Panc1 (cell line): ENCODE data around the gene SRGAP2B. TPM values are rescaled to one million over a fixed set of nuclear protein-coding genes. Genes with fewer than 3 reads are reported as not detected.
"Not testable (repeated sequence)": the region's sequence is repeated elsewhere in the genome, so short reads cannot be mapped to it uniquely, and the experiment has no call there.

Source experiments
- ATAC-seq: fragments of 200-7000 bp; cut with Tn5 transposase; 2 replicates; pipeline ENCODE4 v1.9.1; 2020; ENCODE audit warnings: mild to moderate bottlenecking, moderate library complexity
- BruUV-seq: library from RNA; stranded (reverse); fragments of 400-500 nt; replicated peaks from 2 replicates; lab custom pipeline; 2021; lab: Mats Ljungman, UMichigan
- CTCF ChIA-PET: fragments of 300-600 bp; sonication (Branson Sonifier 250); formaldehyde crosslinking; loops from one replicate; lab custom pipeline; 2022; ENCODE audit warnings: antibody characterized with exemption; lab: Charles Lee
- POLR2A ChIA-PET: fragments of 300-600 bp; sonication (Branson Sonifier 250); formaldehyde crosslinking; loops from one replicate; lab custom pipeline; 2022; ENCODE audit warnings: antibody characterized with exemption; lab: Charles Lee
- DNase-seq: peaks from one replicate; pipeline ENCODE4 v3.0.0-alpha.2; 2010; ENCODE audit warnings: low read depth, low spot score
- H3K27ac ChIP-seq: 2 replicates; pipeline ENCODE4 v1.5.1; 2011; ENCODE audit warnings: mild to moderate bottlenecking, low read length, inconsistent platforms
- H3K27me3 ChIP-seq: fragments of 200-500 bp; sonication (Bioruptor generic); 2 replicates; pipeline ENCODE4 v1.6.0; 2014; ENCODE audit warnings: low read length, inconsistent platforms; ENCODE audit not compliant: control insufficient read depth, insufficient read depth
- H3K36me3 ChIP-seq: fragments of 200-500 bp; sonication (Bioruptor generic); 2 replicates; pipeline ENCODE4 v1.5.1; 2014; ENCODE audit warnings: inconsistent platforms, mild to moderate bottlenecking, low read length, moderate library complexity; ENCODE audit not compliant: control insufficient read depth, insufficient read depth
- H3K4me1 ChIP-seq: 2 replicates; pipeline ENCODE4 v1.5.1; 2011; ENCODE audit warnings: inconsistent platforms, mild to moderate bottlenecking, low read length, moderate library complexity; ENCODE audit not compliant: control insufficient read depth, insufficient read depth
- H3K4me3 ChIP-seq, 2 experiments: 2 replicates each; pipeline ENCODE4 v1.5.1; 2011 to 2012; ENCODE audit warnings: low read depth in 2 of 2, low read length in 2 of 2, mild to moderate bottlenecking in 2 of 2, inconsistent platforms in 1 of 2, moderate library complexity in 1 of 2
- H3K9me3 ChIP-seq: fragments of 200-500 bp; sonication (Bioruptor generic); 2 replicates; pipeline ENCODE4 v1.5.1; 2014; ENCODE audit warnings: low read depth, mild to moderate bottlenecking, inconsistent platforms, low read length, moderate library complexity; ENCODE audit not compliant: control insufficient read depth, insufficient read depth
- in situ Hi-C: cut with HindIII; loops from 2 replicates; pipeline ENCODE4 v1.10.0; 2016; ENCODE audit warnings: low sequenced_read_pairs, low pct_unique_long_range_greater_than_20kb
- intact Hi-C: fragments of 100-400 bp; cut with micrococcal nuclease; formaldehyde crosslinking; loops from one replicate; pipeline ENCODE4 v1.10.0; 2022; ENCODE audit not compliant: unreplicated experiment
- total RNA-seq: library from RNA; stranded (reverse); gene quantifications from one replicate; pipeline ENCODE4 v1.2.1, GENCODE V29; 2021; ENCODE audit not compliant: unreplicated experiment

Gene SRGAP2B
- total RNA-seq, 1 experiment from 2014 or later = 42.4 TPM

DNA sequence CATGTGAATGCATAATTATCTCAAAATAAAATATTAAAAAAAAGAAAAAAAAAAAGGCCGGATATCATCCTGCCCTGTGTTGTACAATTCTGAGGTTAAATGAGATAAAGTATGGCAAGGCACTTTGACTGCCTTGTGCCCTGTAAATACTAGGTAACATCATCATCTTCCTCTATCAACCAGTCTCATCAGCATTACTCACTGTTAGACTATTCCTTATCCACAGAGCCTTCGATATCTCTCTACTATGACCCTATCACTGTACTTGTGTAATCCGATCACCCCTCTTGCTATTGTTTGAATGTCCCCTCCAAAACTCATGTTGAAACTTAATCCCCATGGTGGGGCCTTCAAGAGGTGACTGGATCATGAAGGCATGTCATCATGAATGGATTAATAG is 18.3 kb downstream of the SRGAP2B start:
- H3K27me3 ChIP-seq, H3K36me3 ChIP-seq, CTCF ChIA-PET, POLR2A ChIA-PET, H3K9me3 ChIP-seq, H3K4me3 ChIP-seq, in situ Hi-C loops, ATAC-seq, H3K27ac ChIP-seq, DNase-seq, BruUV-seq, H3K4me1 ChIP-seq, intact Hi-C loops: not testable (repeated sequence)

DNA sequence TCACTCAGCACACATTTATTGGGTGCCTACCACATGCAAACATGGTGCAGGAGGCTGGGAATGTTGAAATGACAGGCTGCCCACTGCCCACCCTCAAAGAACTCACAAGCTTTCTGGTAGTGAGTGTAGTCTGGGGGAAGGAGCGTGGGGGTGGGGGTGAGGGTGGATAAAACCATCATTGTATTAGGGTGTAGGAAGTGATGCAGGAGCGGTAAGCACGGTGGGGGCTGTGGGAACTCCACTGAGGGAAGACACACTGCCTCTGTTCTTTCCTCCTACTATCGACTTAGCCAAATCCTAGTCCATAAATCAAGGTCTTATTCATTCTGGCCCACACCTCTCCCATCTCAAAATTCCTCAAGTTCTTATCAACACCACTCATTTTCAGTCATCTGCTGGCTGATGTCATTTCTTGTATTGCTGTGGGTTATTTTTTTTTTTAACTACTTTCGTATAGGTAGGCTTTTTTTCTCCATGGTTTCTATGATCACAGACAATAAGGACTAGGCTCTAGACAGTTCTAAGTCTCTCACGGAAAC is 21.0 kb downstream of the SRGAP2B start:
- BruUV-seq, in situ Hi-C loops: not testable (repeated sequence)

DNA sequence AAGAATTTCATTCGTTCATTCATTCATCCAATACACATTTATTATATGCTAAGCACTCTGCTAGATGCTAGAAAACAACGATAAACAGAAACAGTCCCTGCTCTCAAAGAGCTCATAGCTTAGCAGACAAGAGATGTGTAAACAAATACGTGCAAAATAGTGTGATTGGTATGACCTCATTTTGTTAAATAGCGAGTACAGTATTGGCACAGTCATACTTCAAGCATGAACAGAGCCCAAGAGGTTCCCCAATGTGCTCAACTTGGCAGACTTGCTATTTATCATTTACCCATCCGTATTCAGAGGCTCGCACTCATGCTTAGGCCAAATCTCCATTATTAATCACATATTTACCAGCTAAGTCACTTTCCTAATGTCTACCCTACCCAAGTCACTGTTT is 23.6 kb downstream of the SRGAP2B start:
- H3K9me3 ChIP-seq, H3K27ac ChIP-seq, H3K27me3 ChIP-seq, CTCF ChIA-PET, BruUV-seq, in situ Hi-C loops, intact Hi-C loops, H3K4me3 ChIP-seq, H3K36me3 ChIP-seq, H3K4me1 ChIP-seq, ATAC-seq, DNase-seq, POLR2A ChIA-PET: not testable (repeated sequence)

More for the DNA sequence above, 21.0 kb downstream of the SRGAP2B start:
- H3K36me3 ChIP-seq, H3K9me3 ChIP-seq, POLR2A ChIA-PET, H3K27ac ChIP-seq, DNase-seq, ATAC-seq, H3K4me3 ChIP-seq, CTCF ChIA-PET, H3K4me1 ChIP-seq, H3K27me3 ChIP-seq, intact Hi-C loops: not testable (repeated sequence)

DNA sequence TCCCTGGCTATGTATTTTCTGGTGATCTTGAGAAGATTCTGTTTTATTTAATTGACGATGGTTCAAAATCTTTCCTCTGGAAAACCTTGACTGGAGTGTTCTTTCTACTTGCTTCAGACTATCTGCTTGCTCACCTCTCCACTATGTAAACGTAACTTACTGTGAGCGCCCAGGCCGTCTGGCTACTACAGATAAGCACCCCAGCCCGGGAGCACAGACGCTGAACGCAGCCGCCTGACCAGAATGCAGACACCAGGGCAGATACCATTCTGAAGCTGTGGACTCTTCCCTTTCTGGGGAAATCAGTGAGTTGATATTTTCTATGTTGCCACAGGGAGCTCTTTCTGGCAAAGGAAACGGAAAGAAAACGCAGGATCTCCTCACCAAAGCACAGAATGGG is 28.6 kb downstream of the SRGAP2B start:
- H3K9me3 ChIP-seq, in situ Hi-C loops, intact Hi-C loops, H3K36me3 ChIP-seq, BruUV-seq, POLR2A ChIA-PET, H3K4me1 ChIP-seq, H3K27ac ChIP-seq, CTCF ChIA-PET, H3K27me3 ChIP-seq, H3K4me3 ChIP-seq, ATAC-seq, DNase-seq: not testable (repeated sequence)

DNA sequence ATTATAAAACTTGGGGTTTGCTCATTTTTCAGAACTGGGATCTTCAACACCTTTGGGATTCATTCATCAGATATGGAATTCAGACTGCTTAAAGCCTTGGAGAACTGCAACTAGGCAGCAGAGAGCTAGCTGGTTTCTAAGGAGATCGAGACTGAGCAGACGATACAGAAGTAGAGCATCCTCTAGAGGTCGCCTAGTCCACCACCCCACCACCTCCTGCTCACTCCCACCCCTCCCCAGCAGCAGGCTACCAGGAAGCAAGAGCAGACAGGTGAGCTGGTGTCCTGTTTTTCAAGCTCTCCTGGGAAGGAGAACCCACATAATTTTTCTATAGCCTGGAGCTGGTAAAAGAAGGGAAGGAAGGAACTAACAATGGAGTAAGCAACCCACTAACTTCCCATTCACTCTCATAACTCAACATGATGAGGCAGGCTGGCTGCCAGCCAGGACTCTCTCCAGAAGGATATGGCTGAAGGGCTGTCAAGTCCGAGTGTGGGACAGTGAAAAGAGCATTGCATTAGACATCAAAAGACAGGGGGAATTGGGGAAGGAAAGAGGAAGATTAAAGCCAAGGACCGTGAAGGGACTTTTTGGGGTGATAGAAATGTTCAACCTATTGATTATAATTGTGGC is 29.8 kb downstream of the SRGAP2B start:
- H3K27ac ChIP-seq, DNase-seq, H3K9me3 ChIP-seq, intact Hi-C loops, POLR2A ChIA-PET, H3K4me3 ChIP-seq, BruUV-seq, in situ Hi-C loops, CTCF ChIA-PET, H3K27me3 ChIP-seq, H3K4me1 ChIP-seq, H3K36me3 ChIP-seq: not testable (repeated sequence)
- ATAC-seq = peak; percentile 65; the same call in 1 of the 2 replicates

DNA sequence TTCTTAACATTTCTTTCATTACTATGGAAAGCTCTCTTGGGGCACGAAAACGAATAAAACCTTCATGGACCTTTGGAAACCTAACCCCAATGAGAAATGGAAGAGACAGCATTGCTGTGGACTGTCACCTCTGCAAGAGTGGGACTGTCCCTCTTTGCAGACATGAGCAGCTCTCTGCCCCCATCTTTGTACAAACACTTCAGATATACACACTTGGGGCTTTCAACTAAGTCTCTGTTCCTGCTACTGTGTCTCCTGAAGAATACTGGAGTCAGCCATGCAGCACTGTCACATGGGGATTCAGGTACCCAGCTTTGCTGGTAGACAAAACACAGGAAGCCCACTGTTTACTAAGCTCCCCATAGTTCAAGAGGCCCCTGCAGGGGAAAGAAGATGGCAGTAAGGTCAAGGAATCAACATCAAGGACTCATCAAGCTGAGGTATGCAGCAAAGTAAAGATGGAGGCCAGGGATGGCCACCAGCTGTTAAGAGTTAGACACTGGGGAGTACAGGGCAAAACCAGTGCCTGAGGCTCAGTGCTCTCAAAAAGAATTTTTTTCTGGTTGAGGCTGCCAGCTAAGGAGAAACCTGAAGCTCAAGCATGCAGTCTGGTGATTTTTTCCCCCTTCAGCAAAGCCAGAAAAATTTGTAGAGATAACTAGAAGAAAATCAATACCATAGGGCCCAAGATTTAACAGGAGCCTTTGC is 31.0 kb downstream of the SRGAP2B start:
- intact Hi-C loops, H3K27ac ChIP-seq, H3K27me3 ChIP-seq, POLR2A ChIA-PET, H3K4me3 ChIP-seq, in situ Hi-C loops, H3K4me1 ChIP-seq, ATAC-seq, DNase-seq, CTCF ChIA-PET, H3K36me3 ChIP-seq, H3K9me3 ChIP-seq, BruUV-seq: not testable (repeated sequence)

DNA sequence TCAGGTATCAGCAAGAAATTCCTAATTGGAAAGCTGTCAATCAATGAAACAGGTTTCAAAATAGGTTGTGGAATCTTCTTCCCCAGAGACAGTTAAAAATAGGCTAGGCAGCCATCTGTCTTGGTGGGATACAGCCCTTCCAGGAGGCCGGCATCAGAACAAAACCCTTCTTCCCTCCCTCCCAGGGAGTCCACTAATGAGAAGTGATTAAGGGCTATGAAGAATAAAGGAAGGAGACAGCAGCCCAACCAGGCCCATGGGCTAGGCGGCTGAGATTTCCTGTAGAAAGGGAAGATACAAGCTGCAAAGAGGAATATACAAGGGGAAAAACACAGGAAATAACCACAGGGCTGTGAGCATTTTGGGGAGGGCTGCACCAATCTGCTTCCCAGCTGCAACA is 31.8 kb downstream of the SRGAP2B start:
- POLR2A ChIA-PET, intact Hi-C loops, H3K36me3 ChIP-seq, H3K27ac ChIP-seq, H3K4me1 ChIP-seq, H3K9me3 ChIP-seq, H3K27me3 ChIP-seq, CTCF ChIA-PET, in situ Hi-C loops, DNase-seq, BruUV-seq, H3K4me3 ChIP-seq, ATAC-seq: not testable (repeated sequence)
